ENCODE results near the gene CHURC1.

DNA sequence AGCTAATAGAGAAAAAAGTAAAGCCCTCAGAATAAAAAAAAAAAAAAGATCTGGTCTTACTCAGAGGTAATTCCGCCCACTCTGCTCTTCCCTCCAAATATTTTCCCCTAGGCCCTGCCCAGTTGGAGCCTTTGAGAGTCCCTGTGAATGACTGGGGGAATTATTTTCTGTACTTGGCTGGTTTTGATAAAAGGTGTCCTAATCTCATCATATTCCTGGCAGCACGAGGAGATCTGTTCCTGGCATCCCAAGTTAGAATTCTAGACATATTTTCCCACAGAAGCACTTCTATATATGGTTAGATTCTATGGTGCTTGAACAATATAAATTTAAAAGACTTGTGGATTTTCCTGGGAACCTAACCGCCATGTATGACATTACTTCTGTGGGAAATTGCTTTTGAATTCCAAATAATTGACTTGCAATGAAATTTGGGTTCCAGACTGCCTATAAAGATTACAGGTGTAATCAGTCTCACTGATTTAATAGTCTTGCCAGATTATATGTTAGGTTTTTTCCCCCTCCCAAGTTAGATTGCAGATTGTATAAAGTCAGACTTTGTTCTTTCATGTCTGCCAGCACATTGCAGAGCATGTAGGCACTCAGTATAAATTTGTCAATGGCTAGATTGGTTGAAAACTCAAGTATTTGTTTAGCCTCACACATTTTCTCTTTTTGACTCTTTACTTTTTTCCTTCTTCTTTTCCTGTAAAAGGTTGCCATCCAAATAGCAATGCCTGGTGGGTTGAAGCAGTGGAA, 16.0 kb downstream of the CHURC1 start:
- TF ChIP-seq, protein P1, sequence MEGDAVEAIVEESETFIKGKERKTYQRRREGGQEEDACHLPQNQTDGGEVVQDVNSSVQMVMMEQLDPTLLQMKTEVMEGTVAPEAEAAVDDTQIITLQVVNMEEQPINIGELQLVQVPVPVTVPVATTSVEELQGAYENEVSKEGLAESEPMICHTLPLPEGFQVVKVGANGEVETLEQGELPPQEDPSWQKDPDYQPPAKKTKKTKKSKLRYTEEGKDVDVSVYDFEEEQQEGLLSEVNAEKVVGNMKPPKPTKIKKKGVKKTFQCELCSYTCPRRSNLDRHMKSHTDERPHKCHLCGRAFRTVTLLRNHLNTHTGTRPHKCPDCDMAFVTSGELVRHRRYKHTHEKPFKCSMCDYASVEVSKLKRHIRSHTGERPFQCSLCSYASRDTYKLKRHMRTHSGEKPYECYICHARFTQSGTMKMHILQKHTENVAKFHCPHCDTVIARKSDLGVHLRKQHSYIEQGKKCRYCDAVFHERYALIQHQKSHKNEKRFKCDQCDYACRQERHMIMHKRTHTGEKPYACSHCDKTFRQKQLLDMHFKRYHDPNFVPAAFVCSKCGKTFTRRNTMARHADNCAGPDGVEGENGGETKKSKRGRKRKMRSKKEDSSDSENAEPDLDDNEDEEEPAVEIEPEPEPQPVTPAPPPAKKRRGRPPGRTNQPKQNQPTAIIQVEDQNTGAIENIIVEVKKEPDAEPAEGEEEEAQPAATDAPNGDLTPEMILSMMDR (optimal IDR thresholded peaks at IDR 0.05 in 1 of 3, IDR thresholded peaks at IDR 0.05 in 1 of 3, conservative IDR thresholded peaks at IDR 0.05 in 1 of 3; ENCODE audit: extremely low read depth in 1 of 3, insufficient read depth in 2 of 3, low read length in 3 of 3), result no peak
- no peak for TF ChIP-seq EZH2 (IDR thresholded peaks at IDR 0.05; ENCODE audit: low read length)

Data from keratinocyte (primary cell).